COLO668 (cell line): Measurements from ENCODE around the gene POU2AF2.
"Not testable (repeated sequence)": the region's sequence is repeated elsewhere in the genome, so short reads cannot be mapped to it uniquely, and the experiment has no call there.

Source experiments
- DNase-seq: peaks from one replicate; lab custom pipeline; 2025; ENCODE audit not compliant: unreplicated experiment; lab: John Stamatoyannopoulos, UW

Gene POU2AF2, protein sequence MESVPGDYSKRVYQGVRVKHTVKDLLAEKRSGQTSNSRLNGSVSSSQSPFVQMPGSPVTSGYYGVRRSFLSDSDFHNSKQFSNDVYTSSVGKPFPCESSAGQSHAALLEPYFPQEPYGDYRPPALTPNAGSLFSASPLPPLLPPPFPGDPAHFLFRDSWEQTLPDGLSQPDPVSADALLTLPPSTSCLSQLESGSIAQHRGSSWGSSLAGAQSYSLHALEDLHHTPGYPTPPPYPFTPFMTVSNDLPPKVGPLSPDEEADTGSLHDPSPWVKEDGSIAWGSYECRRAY

DNA sequence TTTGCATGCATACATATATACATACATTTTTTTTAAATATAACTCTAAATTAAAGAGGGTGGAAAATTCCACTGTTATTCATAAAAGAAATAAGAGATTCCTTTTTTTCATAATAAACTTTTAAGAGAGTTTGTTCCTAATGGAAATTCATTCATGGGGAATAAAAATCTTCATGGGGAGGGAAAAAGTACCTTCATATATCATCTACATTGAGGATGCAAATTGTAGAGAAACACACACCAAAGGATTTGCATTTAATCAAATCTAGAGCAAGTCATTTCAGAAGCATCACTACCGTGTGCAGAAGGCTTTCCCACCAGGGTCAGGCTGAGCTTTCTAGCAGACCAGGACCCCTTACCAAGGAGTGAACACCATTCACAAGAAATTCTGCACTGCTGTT, at the start of gene POU2AF2:
POU2AF2 (plus strand) TSS at position 301 of the 400 bp plus-strand sequence. CDS start 129 bp downstream, outside the sequence.
- no peak for DNase-seq

DNA sequence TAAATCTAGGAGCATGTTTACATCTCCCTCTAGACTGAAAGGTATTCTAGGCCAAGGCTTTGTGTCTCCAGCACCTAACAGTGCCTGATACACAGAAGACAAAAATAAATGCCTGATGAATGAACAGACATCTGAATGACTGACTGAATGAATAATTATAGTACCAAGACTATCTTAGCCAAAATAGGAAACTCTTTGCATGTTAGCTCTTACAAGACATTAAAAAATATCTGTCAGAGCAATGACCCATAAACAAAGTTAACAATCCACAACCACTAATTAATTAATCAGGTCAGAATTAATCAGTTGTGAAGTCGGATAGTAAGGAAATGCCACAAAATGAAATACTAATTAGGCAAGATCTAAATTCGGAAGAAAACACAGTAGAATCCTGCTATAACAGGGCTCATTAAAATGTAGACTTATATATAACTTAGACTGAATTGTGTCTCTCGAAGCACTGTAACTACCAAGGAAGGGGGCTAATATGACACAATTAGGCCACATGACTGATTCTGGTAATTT, 45.5 kb upstream of the POU2AF2 start:
- no peak for DNase-seq

DNA sequence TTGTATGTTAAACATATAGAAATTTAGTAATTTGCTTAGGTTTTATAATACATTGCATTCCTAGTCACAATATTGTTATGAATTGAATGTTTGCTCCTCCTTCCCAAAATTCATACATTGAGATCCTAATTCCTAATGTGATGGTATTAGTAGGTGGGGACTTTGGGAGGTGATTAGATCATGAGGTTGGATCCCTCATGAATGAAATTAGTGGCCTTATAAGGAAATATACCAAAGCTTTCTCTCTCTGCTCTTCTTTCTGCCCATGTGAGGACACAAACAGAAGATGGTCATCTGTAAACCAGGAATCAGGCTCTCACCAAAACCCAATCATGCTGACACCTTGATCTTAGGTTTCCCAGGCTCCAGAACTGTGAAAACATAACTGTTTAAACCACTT, 41.3 kb upstream of the POU2AF2 start:
- no peak for DNase-seq

DNA sequence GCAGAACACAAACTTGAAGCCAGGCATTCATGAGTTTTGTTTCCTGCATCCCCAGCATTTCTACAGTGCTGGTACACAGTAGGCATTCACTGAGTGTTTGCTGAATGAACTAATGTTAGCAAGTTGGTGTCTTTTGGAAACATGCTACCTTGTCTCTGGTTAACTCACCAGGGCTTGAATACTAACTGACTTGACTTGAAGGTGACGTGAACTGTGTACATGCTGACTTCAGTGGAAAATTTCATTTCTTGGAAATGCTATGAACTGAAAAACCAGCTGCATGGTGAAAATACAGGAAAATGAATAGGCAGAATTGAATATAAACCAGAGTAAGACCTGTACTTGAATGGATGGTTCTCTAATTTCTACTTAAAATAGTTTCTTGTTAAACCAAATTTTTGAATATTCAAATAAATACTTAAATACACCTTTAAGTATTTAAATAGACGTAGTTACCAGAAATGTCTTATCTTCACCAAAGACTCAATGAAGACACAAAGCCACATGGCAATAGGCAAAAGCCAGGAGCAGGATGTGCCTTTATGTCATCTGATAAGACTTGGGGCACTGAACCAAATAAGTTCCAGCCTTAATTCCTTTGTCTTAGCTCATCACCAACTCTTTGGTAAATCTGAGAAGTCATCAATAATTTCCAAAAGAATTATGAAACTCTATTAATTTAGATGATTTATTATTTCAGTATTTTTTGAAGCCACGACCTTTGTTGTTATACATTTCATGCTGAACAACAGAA, 39.7 kb upstream of the POU2AF2 start:
- no peak for DNase-seq

DNA sequence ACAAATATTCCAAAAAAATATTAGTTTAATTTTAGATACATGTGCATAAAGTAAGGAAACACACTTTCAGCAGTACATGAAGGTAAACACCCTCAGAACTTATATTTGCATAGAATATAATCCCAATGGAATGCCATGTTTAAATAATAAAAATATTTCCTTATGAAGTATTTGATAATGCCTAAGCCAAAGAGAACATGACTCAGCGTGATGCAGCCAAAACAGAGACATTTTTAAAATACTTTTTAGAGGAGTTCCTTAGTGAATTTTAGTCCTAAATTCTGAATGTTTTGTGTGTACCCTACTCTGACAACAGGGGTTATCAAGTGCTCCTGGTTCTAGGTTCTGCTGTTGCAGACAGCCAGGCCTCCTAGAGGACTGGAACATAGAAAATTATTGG, 39.1 kb upstream of the POU2AF2 start:
- no peak for DNase-seq

DNA sequence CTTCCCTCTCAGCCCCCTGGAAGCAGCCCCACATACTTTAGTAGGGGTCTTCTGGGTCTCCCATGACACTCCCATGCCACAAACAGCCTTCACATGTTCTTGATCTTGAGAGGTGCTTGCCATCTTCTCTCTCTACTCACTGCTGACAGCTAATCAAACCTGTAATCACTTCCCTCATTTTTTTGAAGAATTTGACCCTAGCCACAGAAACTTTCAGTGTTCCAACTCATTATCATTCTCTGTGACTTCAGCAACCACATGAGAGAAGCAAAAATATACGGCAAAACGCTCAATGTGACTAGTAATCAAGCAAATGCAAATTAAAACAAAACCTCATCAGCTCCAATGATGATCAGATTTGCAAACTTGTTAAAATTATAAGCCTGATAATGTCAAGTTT, 38.3 kb upstream of the POU2AF2 start:
- DNase-seq = no peak

DNA sequence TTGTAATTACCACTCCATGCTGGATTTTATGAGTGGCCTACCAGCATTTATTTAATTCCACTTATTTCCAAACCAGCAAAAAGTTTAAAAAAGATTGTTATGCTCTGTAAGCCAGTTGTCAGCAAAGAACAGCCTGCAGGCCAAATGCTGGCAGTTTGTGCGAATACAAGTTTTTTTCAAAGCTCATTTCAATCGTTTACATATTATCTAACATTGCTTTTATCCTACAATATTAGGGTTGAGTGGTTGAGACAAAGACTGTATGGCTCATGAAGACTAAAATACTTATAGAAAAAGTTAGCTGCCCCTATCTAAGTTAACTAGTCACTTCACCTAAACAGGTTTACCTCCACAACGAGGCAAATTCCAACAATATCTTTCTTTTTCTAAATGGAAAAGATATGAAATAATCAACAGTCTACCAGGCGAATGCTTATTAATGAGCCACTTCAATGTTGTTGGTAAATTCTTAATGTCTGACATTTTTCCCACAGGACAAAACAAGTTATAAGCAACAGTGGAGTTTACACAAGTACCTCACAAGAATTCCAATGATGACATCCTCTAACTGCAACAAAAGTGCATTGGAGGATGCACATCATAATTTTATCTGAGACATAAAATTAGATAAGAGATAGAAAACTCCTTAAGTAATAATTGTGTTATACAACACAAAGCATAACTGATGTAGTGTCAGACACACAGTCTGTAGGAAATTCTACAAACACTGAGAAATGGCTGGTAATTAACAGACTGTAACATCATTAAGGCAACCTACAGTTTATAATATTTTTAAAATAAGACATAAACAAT, 35.8 kb upstream of the POU2AF2 start:
- DNase-seq = no peak

DNA sequence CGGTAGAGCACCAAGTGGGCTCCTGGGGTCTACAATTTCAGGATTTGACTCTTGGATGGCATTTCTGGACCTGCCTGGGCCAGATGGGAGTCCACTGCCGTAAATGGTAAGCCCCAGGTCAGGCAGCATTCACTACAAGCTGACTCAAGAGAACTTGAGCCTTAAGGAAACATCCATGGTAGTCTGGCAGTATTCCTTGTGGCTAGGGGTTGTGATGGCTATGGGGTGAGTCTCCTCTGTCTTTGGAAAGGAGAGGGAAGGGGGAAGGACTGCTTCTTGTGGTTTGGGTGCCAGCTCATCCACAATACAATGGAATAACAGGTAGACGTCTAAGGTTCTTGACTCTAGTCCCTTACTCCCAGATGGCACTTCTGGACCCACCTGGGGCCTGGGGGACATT, 32.3 kb upstream of the POU2AF2 start:
- no peak for DNase-seq

DNA sequence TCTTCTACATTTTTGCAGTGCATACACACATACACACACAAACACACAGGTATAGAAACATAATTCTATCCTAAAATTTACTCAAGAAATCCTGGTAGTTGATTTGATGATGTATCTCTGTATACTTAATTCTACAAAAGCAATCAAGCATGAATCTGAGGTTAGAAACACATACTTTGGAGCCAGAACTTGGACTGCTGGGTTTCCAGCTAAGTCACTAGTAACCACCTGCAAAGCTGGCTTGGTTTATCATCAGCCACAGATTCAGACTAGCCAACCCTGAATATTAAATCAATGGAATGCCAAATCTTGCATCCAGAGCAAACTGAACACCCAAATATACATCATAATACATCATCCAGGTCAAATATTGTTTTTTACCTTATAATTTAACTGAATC, 24.8 kb upstream of the POU2AF2 start:
- DNase-seq = no peak

DNA sequence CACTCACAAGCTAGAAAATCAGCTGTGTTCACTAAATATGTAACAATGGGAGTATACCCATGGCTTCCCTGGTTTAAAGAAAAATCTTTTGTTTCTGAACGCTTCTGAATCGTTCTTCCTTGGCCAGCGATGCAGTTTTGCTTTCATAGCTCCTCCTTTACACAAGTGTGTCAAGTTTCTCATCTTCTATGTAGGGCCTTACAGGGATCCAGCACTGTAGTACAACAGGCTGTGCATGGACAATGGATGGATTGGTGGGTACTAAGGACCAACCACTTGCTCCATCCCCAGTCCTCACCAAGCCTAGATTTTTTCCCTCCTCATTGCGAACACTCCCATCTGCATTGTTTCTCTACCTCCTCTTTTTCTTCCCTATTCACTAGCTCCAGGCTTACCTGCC, 24.3 kb upstream of the POU2AF2 start:
- DNase-seq = no peak

DNA sequence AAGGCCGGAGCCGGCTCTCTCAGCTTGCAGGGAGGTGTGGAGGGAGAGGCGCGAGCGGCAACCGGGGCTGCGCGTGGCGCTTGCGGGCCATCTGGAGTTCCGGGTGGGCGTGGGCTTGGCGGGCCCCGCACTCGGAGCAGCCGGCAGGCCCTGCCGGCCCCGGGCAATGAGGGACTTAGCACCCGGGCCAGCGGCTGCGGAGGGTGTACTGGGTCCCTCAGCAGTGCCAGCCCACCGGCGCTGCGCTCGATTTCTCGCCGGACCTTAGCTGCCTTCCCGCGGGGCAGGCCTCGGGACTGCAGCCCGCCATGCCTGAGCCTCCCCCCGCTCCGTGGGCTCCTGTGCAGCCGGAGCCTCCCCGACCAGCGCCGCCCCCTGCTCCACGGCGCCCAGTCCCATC, 23.6 kb upstream of the POU2AF2 start:
- DNase-seq = not testable (repeated sequence)

DNA sequence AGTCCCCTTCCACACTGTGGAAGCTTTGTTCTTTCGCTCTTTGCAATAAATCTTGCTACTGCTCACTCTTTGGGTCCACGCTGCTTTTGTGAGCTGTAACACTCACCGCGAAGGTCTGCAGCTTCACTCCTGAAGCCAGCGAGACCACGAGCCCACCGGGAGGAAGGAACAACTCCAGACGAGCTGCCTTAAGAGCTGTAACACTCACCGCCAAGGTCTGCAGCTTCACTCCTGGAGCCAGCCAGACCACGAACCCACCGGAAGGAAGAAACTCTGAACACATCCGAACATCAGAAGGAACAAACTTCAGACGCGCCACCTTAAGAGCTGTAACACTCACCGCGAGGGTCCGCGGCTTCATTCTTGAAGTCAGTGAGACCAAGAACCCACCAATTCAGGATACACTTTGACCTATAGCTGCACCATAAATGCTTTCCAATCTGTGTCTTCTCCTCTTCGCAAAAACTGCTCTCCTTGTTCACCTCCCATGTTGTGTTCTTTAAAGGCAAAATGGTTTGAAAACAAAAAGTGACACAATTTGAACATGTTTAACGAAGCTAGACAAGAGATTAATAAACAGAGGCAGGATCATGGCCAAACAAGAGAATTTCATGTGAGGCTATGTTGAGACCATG, 22.6 kb upstream of the POU2AF2 start:
- not testable (repeated sequence) for DNase-seq

DNA sequence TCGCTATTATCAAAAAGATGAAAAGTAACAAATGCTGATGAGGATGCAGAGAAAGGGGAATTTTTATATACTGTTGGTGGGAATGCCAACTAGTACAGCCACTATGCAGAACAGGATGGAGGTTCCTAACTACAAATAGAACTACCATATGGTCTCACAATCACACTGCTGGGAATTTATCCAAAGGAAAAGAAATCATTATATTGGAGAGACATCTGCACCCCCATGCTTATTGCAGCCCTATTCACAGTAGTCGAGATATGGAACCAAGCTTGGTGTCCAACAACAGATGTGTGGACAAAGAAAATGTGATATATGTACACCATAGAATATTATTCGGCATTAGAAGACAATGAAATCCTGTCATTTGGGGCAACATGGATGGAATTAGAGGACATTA, 19.6 kb upstream of the POU2AF2 start:
- DNase-seq = no peak

DNA sequence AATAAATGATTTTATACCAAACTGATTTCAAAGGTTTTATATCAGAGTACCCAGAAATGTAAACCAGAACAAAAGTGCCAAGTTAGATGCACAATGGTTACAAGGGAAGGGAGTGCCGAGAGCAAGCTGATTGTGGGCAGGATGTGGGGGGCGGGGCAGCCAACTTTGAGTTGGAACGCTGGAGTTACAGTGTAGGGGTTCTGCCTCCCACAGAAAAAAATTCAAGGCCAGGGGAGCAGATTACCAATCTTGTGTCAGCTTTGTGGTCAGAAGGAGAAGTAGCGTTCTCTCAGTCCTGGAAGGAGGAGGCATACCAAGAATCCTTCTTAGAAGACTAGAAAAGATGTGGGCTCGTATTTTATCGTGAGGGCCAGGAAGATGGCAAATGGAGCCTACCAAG, 15.9 kb upstream of the POU2AF2 start:
- no peak for DNase-seq

DNA sequence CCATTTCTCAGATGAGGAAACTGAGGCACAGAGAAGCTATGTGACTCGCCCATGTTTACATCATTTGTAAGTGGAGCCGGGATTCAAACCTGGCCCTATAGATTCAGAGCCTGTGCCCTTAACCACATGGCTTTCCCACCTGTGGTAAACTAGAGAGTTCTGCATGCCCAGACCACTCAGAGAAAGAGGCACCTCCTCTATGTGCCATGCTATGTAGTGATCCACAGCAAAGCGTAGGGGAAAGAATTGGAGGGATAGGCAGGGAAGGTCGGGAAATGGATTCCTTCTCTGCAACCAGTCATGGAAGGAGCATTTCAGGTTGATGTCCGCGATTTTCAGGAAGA, 15.4 kb upstream of the POU2AF2 start:
- no peak for DNase-seq

DNA sequence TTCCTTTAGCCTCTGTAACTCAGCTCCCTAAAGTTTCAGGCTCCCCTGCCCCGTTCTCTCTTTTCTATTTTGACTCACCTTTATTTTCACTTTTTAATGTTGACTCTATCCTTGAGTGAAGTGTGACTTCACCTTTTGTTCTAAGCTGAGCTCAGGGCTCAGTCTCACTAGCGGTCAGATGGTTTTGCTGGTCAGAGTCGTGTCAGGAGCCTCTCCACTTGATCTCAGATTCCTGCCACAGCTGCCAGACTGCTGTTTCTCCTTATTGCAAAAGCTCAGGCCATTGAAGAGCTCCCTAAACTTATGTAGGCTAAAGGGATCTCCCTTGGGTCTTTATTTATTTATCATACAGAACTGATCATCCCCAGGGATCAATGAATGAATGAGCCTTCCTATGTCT, 13.7 kb upstream of the POU2AF2 start:
- DNase-seq = no peak

DNA sequence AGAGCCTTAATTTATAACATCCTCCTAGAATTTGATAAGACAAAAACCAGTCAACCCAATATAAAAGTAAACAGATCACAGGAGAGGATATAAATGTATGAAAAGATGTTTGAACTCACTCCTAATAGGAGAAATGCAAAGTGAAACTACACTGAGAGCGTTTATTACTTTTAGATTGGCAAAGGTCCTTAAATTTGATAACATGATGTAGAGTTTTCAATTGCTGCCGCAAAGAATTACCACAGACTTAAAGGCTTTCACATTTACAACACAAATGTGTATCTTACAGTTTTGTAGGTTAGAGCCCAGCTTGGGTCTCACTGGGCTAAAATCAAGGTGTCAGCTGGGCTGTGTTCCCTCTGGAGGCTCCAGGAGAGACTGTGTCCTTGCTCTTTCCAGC, 9.1 kb upstream of the POU2AF2 start:
- DNase-seq = no peak

DNA sequence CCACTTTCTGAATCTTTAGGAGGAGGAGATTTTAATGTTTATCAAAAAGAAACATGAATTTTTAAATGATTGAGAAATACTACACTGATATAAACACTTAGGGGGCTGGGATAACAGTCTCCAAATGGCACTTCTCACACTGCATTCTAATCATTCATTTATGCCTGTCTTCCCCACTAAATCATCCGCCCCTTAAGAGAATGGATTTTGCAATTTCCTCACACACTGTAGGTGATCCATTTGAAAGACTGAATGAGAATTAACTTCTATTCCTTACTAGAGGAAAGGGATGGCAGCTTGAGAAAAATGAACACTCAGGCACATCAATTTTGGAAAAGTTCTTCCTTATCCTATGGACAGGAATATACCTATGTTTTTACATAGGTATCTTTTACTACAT, 7.6 kb upstream of the POU2AF2 start:
- DNase-seq = no peak

DNA sequence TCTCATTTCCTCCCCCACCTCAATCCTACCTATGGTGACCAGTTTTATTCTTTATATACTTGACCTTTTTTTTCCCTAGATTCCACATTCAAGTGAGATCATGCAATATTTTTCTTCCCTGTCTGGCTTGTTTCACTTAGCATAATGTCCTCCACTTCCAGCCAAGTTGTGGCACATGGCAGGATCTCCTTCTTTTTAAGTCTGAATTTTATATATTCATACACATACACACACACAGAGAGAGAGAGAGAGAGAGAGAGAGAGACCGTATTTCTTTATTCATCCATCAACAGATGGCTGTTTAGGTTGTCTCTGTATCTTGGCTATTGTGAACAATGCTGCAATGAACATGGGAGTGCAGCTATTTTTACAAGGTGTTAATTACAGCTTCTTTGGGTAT, 1.4 kb downstream of the POU2AF2 start:
- DNase-seq = no peak

DNA sequence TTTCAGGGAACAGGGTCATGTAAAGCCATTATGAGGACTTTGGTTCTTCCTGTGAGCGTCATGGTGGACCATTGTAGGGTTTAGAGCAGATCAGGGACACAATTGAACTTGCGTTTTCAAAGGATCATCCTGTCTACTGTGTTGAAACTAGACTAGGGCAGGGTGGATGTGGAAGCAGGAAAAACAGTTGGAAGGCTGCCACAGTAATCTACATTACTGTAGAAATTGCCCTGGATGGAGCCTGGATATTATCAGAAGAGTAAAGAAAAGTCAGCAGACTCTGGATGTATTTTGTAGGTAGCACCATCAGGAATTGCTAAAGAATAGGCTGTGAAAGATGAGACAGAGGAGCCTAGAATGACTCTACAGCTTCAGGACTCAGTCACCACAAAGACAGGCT, 5.4 kb downstream of the POU2AF2 start:
- DNase-seq = no peak

DNA sequence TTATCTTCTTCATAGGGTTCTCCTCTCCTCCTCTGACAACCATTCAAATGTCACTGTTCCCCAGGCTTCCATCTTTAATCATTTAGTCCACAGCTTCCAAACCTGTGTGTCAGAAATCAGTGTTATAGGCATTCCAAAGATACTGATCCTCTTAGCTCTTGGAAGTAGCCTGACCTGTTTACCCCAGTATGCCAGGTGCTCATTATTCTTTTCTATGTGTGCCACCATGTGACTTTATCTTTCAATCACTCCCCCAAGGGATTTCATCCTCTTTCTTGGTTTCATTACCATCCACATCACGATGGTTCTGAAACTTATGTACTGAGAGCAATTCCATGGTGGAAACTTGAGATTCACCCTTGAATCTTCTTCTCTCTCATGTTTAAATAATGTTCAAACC, 7.6 kb downstream of the POU2AF2 start:
- no peak for DNase-seq
